ENCODE data around the gene ANXA2.
A peak's percentile ranks its signal among the peaks of the same experiment; 100 is the strongest.
"Not testable (repeated sequence)": the region's sequence is repeated elsewhere in the genome, so short reads cannot be mapped to it uniquely, and the experiment has no call there.

The ANXA2 gene

GRCh38 chr15:60408463-60408981 is 10.7 kb upstream of the ANXA2 start:
- DNase-seq: no peak

DNA sequence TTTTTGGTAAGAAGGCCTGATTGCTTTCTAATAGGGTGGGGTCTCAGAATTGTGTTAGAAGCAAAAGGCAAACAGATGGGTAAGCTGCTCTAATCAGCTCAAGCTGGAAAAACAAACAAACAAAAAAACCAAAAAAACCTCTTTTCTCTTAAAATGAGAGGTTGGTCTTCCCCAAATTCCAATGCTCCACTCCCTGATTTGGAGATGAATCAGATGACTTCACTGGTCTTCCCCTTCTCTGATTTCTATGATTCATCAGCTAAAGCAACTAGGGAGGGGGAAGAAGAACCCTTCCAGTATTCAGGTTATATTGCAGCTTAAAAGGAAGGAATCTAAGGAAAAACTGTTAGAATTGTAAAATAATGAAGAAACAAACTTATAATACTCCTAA is 9.6 kb upstream of the ANXA2 start:
- no peak for DNase-seq

GRCh38 chr15:60406513-60407414 is 9.0 kb upstream of the ANXA2 start:
- no peak for DNase-seq

DNA sequence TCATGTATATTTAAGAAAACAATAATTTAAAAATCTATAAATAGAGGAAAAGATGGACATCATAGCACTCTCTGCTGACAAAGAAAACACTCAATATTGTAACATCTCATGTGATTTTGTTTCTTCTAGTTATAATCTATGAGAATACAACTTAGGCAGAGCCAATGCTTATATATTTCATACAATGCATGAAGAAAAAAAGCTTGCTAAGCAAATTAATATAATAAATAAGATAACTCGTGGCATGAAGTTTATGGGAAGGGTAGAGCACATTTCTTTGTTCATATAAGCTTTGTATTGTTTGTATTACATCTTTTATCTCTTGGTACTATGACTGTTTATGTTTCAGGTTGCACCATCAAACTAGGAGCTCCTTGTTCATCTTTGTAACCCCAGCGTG is 7.6 kb upstream of the ANXA2 start:
- DNase-seq: no peak

DNA sequence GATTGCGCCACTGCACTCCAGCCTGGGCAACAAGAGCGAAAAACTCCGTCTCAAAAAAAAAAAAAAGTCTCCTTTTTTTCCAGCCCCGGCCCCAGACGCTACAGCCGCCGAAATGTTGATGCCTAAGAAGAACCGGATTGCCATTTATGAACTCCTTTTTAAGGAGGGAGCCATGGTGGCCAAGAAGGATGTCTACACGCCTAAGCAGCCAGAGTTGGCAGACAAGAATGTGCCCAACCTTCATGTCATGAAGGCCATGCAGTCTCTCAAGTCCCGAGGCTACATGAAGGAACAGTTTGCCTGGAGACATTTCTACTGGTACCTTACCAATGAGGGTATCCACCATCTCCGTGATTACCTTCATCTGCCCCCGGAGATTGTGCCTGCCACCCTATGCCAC is 6.6 kb upstream of the ANXA2 start:
- DNase-seq: not testable (repeated sequence)

GRCh38 chr15:60400944-60401343 is 3.2 kb upstream of the ANXA2 start:
- DNase-seq: no peak

- no peak for DNase-seq
Observed at GRCh38 chr15:60399931-60400330, 2.1 kb upstream of the ANXA2 start.

DNA sequence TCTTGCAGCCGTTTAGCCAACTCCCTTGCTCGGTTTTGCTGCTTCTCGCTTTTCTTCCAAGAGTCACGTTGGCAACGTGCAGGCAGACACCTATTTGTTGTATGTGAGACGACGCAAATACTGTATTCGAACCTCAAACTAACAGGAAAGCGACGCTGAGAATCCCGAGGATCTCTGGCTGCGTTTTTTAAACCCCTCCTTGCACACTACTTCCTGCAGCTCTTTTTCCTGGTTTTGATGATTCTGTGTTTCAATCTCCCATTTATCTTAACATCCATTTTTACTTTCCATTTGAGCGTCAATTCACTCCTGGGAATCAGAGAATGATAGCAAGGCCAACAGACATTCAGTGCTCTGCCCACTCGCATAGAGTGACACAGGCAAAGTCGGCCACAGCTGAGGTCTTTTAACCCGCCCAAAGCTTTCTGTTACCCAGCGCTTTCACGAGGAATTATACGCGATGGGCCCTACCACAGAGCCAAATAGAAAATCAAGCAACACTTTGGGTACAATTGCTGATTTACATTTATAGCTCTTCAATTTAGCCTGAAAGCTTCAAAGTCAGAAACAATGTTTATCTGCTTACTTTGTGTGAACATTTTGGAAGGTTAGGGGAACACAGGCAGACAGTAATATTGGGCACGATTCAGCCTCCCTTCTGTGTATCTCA is 1.6 kb upstream of the ANXA2 start:
- no peak for DNase-seq

DNA sequence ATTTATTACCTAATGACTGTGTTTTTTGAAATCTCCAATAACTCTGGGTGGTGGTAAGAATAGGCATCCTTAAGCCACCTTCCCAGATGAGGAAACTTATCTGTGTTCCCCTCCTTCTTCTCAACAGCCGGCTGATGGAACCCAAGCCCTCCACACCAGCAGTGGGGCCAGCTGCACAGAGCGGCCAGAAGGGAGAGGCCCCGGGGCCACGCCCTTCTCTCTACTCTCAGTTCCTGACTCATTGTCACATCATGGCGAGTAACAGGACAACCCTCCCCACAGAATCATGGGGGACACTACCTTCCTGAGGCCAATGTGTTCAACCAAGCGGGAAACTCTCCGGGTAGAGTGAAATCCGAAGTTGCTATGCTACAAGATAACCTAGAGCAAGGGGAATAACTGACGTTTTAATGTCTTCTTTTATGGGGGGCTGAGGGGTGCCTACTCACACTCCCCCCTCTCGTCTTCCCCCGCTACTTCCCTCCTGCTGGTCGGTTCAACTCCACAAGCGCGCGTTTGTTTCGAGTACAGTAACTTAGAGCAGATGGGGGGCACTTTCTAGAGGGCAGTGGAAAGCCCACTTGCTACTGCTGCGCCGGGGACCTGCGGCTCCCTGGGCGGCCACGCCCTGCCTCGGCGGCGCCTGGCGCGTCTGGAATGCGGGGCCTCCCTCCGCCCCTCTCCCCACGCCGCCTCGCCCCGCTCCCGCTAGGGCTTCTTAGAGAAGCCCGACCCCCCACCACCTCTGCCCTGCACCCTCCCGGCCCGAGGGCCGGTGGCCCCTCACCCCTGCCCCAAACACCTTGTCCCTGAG is 621 bp downstream of the ANXA2 start:
- peak; percentile 84 for DNase-seq

DNA sequence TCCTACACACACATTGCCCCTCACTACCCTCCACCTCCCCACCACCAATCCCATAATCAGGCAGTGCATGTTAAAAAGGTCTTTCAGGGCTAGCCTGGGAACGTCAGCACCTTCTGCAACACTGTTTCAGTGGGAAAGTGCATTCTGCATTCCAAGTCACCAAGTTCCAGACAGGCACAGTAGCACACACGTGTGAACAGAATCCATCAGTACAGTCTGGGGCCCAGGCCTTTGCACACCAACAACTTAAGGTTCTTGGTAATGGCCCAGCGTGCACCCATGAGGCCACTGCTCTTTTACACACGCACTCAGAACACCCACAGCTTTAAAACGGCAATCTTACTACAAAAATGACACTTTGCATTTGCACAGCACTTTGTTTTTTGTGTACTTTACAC is 1.2 kb downstream of the ANXA2 start:
- DNase-seq: no peak

- no peak for DNase-seq
Observed at GRCh38 chr15:60396100-60396499, 1.7 kb downstream of the ANXA2 start.

DNA sequence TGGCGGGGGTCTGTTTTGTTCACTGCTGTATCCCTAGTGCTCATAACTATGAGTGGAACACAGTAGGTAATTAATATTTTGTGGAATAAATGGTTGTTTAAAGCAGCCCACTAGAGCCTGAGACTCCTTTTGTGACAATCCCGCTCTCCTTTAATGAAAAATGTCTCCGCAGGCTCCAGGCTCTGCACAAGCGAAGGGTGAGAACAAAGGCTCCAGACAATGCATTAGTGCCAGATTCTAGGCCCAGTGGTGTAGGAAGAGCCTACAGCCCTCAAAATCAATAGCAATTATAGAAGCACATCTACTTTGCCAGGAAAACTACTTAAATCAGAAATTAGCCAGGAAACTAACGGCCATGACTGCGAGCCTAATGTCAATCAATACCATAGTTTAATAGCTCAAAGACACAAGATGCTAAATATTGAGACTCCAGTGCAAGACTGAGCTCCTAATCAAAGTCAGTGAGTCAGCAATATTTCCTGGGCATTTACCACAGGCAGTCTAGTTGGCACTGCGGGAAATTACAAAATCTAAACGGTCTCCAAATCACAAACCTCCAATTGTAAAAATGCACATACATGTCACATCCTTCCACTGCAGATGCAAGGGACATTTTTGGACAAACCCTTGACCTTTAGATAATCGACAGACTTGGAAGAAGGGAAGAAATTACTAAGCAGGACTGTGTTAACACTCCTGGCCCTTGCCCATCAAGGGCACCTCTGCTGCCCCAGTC is 2.3 kb downstream of the ANXA2 start:
- no peak for DNase-seq

- DNase-seq: no peak
Observed at GRCh38 chr15:60394689-60395097, 3.1 kb downstream of the ANXA2 start.

DNA sequence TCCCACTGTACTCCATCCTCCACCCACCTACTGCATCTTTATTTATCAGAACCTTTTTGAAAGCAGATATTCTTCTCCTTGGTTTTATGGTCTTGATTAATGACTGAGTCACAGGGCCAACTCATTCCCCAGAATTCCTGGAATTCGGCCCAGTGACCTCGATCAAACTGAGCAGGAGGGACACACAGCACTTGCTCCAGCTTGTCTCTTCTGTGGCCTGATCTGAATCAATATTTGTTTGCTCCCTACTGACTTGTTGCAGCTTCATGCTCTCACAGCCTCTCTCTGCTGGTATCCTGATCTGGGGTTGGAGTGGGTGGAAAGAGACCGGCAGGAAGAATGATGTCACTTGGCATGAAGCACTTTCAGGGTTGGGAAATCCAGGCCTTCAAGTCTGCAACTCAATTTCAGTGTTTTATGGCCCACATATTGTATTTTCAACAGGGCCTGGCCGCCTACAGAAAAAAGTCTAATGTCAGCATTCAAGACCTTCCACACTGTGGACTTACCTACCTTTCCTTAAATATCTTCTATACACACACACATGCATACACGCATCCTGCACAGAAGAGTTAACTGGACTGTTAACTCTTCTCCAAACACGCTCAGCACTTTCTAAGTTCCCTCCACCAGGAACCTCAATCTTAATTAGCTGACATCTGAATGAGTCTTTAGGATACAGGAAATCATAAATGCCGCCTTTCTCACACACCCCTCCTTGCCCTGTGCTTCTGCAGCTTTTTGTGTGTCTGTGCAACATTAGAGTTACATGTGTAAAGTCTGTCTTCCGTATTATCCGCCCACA is 4.6 kb downstream of the ANXA2 start:
- peak; percentile 90 for DNase-seq

DNA sequence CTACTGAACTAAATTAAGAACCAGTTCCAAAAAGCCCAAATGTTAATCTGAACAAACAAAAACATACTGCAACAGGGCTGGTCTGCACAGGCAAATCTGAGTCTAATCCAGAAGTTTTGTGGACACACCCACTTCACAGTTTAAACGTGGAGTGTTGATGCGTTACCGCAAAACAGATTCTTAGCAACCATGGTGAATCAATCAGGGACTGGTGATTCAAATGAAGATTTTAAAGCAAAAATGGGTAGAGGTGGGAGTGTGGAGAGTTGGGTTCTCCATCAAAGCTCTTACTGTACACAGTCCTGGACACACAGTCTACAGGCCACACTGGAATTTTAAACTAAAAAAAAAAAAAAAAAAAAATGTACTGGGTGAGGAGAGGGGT is 5.2 kb downstream of the ANXA2 start:
- DNase-seq: peak; percentile 78

- DNase-seq: no peak
Observed at GRCh38 chr15:60391722-60392315, 6.0 kb downstream of the ANXA2 start.

DNA sequence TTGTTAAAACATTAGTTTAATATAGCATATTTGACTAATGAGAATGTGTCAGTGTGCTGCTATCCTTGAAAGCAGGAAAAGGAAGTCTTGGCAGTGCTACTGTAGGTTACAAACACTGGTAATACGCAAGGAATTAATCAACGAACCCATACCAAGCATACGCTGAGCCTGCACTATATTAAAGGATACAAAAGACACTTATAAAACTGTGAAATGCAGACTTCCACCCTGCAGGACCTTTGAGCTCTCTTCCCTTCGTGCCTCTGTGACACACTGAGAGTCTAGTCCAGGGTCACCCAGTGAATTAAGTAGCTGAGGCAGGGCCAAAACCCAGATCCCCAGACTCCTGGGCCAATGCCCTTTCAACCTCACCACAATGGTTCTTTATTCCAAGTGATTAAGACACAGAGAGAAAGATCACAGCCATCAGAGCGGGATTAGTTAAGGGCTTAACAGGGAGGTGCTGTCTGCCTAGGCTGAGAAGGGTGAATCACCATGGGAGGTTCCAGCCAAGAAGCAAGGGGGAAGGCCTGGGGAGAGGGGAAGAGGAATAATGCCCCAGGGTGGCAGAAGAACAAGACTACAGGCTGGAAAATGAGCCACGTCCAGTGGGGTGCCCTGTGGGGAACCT is 6.8 kb downstream of the ANXA2 start:
- no peak for DNase-seq

- no peak for DNase-seq
Observed at GRCh38 chr15:60390231-60390630, 7.6 kb downstream of the ANXA2 start.

- no peak for DNase-seq
Observed at GRCh38 chr15:60389261-60390077, 8.3 kb downstream of the ANXA2 start.

DNA sequence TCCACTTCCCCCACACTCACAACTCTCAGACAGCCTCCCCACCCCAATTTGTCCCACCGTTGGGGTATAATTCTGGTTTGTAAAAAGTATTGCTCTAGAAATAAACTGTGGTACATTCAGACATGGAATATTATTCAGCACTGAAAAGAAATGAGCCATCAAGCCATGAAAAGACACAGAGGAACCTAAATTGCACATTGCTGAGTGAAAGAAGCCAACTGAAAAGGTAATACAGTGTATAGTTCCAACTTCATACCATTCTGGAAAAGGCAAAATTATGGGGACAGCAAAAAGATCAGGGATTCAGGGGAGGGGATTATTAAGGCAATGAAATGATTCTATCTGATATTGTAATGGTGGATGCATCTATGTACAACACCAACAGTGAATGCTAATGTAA is 10.5 kb downstream of the ANXA2 start:
- no peak for DNase-seq
